Effector memory CD8-positive, alpha-beta T cell (primary cell): ENCODE data around the gene CHMP6.
"Not testable (repeated sequence)": the region's sequence is repeated elsewhere in the genome, so short reads cannot be mapped to it uniquely, and the experiment has no call there.

Source experiments
- ATAC-seq: fragments of 150-1000 bp; cut with Tn5 transposase; replicated peaks from 2 replicates; pipeline ENCODE4 v1.10.0; 2021; ENCODE audit warnings: mild to moderate bottlenecking, moderate library complexity
- DNase-seq, 3 experiments: peaks; one replicate each; pipeline ENCODE4 v3.0.0; 2021
- H3K27ac Mint-ChIP-seq, 2 donors: one replicate each; pipeline ENCODE4 v1.8.0; 2022; ENCODE audit warnings: mild to moderate bottlenecking in 2 of 2, mixed read lengths in 2 of 2, moderate library complexity in 2 of 2
- H3K27me3 Mint-ChIP-seq, 2 donors: one replicate each; pipeline ENCODE4 v1.8.0; 2022; ENCODE audit warnings: mixed read lengths in 2 of 2
- H3K36me3 Mint-ChIP-seq: one replicate; pipeline ENCODE4 v1.8.0; 2022; ENCODE audit warnings: mild to moderate bottlenecking, moderate library complexity, mixed read lengths; ENCODE audit not compliant: insufficient read depth
- H3K4me1 Mint-ChIP-seq, 2 donors: one replicate each; pipeline ENCODE4 v1.8.0; 2022; ENCODE audit warnings: low read depth in 2 of 2, mixed read lengths in 2 of 2
- H3K4me3 Mint-ChIP-seq, 2 donors: one replicate each; pipeline ENCODE4 v1.8.0; 2022; ENCODE audit warnings: mild to moderate bottlenecking in 2 of 2, mixed read lengths in 2 of 2, moderate library complexity in 2 of 2
- H3K9me3 Mint-ChIP-seq, 2 donors: one replicate each; pipeline ENCODE4 v1.8.0; 2022; ENCODE audit warnings: mixed read lengths in 2 of 2

The CHMP6 gene

DNA sequence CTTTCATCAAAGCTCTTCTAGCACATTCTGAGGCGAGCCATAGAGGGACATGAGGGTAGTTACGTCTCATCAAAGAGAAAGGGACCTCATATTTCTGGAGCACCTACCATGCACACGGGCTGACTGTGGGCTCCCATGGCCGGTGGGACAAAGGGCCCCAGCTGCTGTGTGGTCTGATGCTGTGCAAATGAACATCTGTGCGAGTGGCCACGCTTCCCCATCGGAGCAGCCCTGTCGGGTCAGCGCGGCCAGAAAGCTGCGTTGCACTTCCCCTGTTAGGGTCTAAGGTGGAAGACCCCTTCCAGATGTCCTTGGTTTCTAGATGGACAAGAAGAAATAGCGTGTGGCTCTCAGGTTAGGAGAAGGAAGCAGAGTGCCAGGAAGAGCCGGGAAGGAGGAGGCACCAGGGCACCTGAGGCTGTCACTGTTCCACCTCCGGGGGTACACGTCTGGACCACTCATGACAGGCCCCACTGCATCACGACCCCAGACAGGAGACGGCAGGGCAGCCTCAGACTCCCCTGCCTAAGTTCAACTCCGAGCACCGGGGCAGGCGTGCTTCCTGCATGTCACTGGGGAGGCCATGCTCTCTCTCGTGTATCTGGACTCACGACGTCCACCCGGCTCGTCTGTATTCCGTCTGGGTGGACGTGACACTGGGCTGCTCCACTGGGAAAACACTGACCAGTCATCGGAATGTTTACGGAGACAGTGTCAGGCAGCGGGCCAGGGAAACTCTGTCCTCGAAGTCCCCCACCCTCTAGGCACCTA lies 34.8 kb downstream of the CHMP6 start:
- Mint-ChIP-seq H3K36me3 (no peaks in the 10 kb centered on the region), H3K27ac (no peak overlapping the region), H3K9me3 (no peaks in the 10 kb centered on the region), H3K4me1 (peaks cover 4% of the 10 kb centered on the region in 2 donors), H3K4me3 (no peak overlapping the region), H3K27me3 (peaks cover 22 to 57% of the 10 kb centered on the region in 2 donors)
- ATAC-seq (no peak), DNase-seq (no peak)

DNA sequence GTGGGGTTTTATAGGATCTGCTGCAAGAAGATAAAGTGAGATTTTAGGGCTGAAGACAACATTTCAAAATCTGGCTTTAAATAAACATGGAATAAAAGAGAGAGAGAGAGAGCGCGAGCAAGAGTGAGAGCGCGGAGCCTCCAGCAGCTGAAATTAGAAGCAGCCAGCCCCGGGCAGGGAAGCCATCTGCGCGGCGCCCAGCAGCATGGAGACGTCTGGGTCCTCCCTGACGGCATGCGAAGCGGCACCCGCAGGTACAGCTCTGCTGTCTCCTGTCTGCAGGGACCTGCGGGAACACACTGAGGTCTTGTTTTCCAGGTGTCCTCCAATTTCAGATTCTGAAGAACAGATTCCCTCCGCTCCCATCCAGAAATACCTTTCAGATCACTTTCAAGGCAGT lies 35.4 kb downstream of the CHMP6 start:
- no peaks in the 10 kb centered on the region for H3K9me3 Mint-ChIP-seq
- H3K27ac Mint-ChIP-seq: no peak overlapping the region
- DNase-seq (no peak), ATAC-seq (no peak)
- H3K36me3 Mint-ChIP-seq: no peaks in the 10 kb centered on the region
- H3K4me1 Mint-ChIP-seq: peaks cover 4% of the 10 kb centered on the region in 2 donors
- no peak overlapping the region for H3K4me3 Mint-ChIP-seq
- peaks cover 22 to 59% of the 10 kb centered on the region in 2 donors for H3K27me3 Mint-ChIP-seq

DNA sequence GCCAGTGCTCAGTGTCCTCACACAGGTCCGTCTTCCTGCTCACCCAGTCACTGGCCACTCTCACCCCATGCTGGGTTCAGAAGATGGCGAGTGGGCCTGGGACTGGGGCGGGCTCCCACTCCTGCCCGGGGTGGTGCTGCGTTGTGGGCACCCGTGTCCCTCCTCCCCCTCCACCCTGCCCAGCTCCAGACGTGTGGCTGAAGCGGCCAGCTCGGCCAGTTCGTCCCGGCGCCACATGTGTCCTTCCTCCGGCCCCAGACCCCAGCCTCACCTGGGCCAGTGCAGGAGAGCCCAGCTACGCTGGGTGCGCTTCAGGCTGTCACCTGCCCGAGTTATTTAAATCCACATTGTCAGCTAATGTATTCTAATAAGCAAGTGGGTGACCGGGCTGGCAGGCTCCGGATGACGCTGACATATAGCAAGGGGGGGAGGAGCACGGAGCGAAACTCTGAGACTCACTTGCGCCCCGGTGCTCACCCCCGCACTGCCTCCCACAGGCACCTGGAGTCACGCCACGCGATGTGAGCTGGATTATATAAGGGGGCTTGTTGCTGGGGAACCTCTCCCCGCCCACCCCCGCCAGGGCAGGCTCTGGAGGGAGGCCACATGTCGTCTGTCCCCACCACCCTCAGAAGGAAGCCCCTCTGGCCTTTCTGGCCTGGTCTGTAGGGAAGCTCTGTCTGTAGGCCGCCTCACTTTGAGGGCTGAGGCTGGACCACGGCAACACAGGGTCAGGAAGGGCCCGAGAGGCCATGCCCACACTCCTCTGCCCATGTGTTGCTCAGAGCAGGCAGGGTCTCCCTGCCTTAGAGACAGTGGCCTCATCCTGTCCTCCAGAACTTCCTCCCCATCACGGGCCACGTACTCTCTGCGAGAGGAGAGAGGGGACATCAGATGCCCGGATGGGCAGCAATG lies 36.2 kb downstream of the CHMP6 start:
- ATAC-seq (no peak), DNase-seq (no peak)
- H3K27me3 Mint-ChIP-seq: peaks cover 22 to 59% of the 10 kb centered on the region in 2 donors
- H3K4me3 Mint-ChIP-seq: no peak overlapping the region
- peaks cover under 1% of the 10 kb centered on the region for H3K36me3 Mint-ChIP-seq
- no peak overlapping the region for H3K27ac Mint-ChIP-seq
- H3K9me3 Mint-ChIP-seq: no peaks in the 10 kb centered on the region
- peaks cover 4% of the 10 kb centered on the region in 2 donors for H3K4me1 Mint-ChIP-seq

DNA sequence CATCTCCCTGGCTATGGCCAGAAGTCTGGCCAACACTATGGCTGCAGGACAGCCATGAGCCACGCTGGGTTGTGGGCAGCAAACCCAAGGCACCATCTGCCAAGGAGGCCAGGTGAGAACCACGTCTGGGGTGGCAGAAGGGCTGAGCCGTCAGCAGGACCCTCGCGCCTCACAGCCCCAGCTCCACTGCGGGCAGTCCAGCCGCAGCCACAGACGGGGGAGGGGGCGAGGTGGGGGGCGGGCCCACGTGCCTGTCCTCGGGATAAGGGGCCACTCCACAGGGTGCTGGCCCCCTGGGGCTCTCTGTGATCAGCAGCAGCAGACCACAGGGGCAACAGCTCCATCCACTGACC lies 36.8 kb downstream of the CHMP6 start:
- Mint-ChIP-seq H3K36me3 (peaks cover 3% of the 10 kb centered on the region), H3K27me3 (peaks cover 22 to 59% of the 10 kb centered on the region in 2 donors), H3K9me3 (no peaks in the 10 kb centered on the region), H3K4me1 (peaks cover 4 to 7% of the 10 kb centered on the region in 2 donors), H3K4me3 (no peak overlapping the region), H3K27ac (no peak overlapping the region)
- ATAC-seq (no peak), DNase-seq (no peak)

DNA sequence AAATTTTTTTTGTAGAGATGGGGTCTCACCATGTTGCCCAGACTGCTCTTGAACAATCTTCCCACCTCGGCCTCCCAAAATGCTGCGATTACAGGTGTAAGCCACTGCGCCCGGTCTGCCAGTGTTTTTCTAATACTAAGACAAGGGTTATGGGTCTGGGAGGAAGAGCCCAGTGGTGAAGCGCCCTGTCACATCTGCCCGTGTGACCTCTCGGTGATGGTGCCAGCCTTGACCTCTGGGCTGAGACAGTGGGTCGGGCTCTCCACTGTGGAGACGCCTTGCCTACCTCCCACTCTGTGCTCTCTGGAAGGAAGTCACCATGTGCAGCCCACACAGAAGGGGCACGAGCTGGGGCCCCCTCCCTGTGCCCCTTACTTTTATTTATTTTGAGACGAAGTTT lies 38.2 kb downstream of the CHMP6 start:
- Mint-ChIP-seq H3K27ac (no peak overlapping the region), H3K9me3 (no peaks in the 10 kb centered on the region), H3K36me3 (peaks cover 5% of the 10 kb centered on the region), H3K4me1 (peaks cover 0 to 8% of the 10 kb centered on the region in 2 donors), H3K27me3 (peaks cover 22 to 57% of the 10 kb centered on the region in 2 donors), H3K4me3 (no peak overlapping the region)
- no peak for ATAC-seq
- no peak for DNase-seq

DNA sequence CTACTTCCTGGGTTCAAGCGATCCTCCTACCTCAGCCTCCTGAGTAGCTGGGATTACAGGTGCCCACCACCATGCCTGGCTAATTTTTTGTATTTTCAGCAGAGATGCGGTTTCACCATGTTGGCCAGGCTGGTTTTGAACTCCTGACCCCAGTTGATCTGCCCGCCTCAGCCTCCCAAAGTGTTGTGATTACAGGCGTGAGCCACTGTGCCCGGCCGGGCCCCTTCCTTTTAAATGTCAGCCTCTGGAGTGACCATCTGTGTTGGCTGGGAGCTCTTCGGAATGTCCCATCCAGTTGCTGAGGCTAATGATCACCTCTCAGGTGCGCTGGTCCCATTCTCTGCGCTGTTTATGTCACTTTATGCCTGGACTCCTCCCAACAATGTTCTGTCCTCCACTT lies 38.7 kb downstream of the CHMP6 start:
- H3K27me3 Mint-ChIP-seq: peaks cover 22 to 53% of the 10 kb centered on the region in 2 donors
- H3K9me3 Mint-ChIP-seq, H3K36me3 Mint-ChIP-seq, H3K4me1 Mint-ChIP-seq, H3K4me3 Mint-ChIP-seq, H3K27ac Mint-ChIP-seq, DNase-seq, ATAC-seq: not testable (repeated sequence)

DNA sequence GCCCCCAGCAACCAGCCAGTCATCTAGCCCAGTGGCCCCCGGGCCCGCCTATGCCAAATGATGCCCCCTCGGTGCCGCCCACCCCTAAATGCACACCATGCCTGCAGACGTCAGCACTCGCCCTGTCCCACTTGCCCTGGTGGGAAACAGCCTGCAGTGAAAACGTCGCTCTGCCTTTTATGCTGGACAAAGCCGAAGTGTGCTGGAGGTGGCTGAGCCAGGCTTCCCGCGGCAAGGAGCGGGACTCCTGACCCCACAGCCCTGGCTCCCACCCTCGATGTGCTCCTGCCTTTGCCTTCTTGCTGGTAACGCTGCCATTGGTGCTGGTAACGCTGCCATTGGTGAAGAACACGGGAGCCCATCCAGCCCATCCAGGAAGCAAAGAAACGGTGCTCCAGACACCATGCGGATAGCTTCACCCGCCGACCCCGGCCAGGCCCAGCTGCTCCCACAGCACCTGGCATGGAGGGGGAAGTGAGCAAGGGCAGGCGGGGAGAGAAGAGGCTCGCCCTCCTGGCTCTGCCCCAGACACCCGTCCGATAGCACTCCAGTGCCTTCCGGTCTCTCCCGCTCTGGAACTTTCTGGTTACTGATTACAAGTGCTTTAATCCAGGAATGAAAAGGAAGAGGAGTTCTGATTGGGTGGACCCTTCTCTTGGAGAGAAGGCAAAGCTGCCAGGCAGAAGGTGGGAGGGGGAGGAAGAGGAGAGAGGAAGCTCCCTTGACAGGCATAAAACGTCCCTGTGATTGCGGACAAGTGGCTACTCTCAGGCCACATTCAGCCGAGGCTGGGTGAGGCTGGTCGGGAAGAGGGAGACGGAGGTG lies 39.3 kb downstream of the CHMP6 start:
- Mint-ChIP-seq H3K36me3 (peaks cover 12% of the 10 kb centered on the region), H3K27ac (no peak overlapping the region), H3K4me3 (no peak overlapping the region), H3K4me1 (peaks cover 0 to 10% of the 10 kb centered on the region in 2 donors), H3K27me3 (peaks cover 21 to 49% of the 10 kb centered on the region in 2 donors), H3K9me3 (no peaks in the 10 kb centered on the region)
- DNase-seq (no peak), ATAC-seq (no peak)

DNA sequence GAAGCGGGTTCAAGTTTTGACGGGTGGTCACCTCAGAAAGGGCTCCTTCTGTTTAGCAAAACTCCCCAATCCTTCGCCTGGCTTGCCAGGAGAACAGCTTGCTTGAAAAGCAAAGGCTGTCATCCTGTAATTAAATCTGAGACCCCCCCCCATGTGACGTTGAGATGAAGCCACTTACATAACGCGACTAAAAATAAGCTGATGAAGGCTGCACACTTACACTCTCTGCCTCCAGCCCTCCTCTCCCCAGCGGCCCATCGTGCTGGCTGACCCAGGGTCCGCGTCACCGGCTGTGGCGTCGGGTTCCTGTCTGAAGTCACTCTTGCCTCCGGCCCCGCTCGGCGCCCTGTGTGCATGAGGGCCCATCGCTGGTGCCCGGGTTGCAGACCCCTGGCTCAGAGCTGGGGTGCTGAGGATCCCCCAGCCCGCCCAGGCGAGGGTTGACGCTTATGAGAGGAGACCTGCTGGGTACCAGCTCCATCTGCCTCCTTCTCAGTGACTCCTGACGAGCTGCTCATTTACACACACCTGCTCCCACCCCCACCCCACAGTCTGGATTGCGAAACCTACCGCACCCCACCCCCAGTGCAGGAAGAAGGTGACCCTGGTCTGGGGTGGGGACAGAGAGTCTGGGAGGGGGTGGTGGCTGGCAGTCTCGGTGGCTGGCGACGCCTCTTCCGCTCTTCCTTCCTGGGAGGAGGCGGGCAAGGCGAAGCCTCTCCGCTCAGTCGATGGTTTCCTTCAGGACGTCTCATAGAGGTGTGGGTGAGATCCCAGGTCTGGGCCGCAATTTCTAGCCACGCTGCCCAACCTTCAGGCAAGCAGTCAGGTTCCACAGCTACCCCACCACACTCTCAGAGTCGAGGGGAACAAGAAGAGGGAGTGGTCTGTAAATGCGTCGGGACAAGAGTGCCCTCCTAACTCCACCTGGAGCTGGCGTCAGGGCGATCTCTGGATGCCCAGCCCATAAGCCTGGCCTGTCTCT lies 40.2 kb downstream of the CHMP6 start:
- Mint-ChIP-seq H3K27ac (no peak overlapping the region), H3K9me3 (no peaks in the 10 kb centered on the region), H3K4me3 (no peak overlapping the region), H3K4me1 (peaks cover 0 to 12% of the 10 kb centered on the region in 2 donors), H3K36me3 (peaks cover 16% of the 10 kb centered on the region), H3K27me3 (peaks cover 12 to 48% of the 10 kb centered on the region in 2 donors)
- no peak for DNase-seq
- no peak for ATAC-seq

DNA sequence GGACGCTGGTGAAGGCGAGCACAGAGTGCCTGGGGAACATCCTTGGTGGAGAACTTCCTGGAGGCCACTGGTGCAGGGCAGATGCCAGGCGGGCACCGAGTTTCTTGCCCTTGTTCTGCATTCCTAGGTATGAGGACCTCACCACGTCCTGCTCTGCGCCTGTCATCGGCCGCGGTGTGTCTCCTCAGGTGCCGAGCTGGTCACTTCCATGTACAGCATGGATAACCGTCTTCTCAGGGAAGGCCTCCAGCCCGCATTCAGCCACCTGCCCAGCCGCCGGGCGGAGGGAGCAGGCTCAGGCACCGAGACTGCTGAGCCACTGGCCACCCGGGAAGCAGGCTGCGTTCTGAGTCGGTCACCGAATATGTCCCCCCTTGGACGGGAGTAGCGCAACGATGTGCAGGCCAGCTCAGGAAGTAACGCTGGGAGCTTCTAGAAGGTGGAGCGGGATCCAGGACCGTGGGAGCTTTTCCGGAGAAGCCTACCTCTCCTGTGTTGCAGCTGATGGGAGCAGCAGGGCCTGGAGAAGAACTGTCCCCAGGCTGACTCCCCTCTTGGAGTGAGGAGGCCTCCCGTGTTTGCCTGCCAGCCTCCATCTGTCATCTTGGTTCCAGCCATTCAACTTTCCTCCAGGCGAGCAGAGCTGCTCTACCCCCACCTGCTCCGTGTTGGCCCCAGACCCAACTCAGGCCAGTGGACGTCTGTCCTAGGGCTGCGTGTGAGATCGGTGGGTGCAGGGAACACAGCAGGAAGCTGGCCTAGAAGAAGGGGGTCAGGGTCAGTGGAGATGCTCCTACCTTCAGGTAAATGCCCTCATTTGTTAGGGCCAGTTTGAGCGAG lies 41.2 kb downstream of the CHMP6 start:
- H3K4me3 Mint-ChIP-seq: peak overlapping the region; percentile 31 to 82
- H3K9me3 Mint-ChIP-seq: no peaks in the 10 kb centered on the region
- H3K27me3 Mint-ChIP-seq: peaks cover 8 to 38% of the 10 kb centered on the region in 2 donors
- ATAC-seq (no peak), DNase-seq (no peak)
- H3K27ac Mint-ChIP-seq: no peak overlapping the region
- peaks cover 0 to 14% of the 10 kb centered on the region in 2 donors for H3K4me1 Mint-ChIP-seq
- H3K36me3 Mint-ChIP-seq: peaks cover 16% of the 10 kb centered on the region

DNA sequence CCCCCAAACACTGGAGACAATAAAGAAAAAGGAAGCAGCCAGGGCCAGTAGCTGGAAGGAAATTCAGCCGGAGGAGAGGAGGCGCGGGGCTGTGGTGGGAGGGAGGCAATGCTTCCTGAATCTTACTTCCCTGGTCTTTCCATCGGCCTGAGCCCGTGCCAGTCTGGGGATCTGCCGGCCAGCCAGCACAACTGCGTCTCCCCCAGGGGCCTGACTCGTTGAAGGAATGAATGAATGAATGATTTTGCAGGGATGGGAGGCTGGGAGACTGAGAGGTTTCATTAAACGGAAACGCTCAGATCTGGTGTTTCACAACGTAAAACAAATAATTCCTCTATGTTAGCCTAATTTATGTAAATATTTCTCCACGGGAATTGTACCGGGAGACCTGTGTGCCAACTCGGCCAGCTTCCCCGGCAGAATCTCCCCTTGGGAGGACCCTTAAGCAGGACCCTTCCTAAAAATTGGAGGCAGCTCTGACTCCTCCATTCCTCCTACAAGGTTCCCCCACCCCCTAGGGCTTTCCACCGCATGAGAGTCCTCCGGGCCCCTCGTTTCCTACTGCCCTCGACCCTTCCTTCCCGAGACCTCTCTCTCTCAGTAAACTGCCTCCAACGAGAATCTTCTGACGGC lies 42.0 kb downstream of the CHMP6 start:
- no peak overlapping the region for H3K27ac Mint-ChIP-seq
- DNase-seq (no peak), ATAC-seq (no peak)
- peaks cover 16% of the 10 kb centered on the region for H3K36me3 Mint-ChIP-seq
- peaks cover 0 to 14% of the 10 kb centered on the region in 2 donors for H3K4me1 Mint-ChIP-seq
- peaks cover 8 to 34% of the 10 kb centered on the region in 2 donors for H3K27me3 Mint-ChIP-seq
- peak overlapping the region; percentile 82 for H3K4me3 Mint-ChIP-seq
- H3K9me3 Mint-ChIP-seq: no peaks in the 10 kb centered on the region

DNA sequence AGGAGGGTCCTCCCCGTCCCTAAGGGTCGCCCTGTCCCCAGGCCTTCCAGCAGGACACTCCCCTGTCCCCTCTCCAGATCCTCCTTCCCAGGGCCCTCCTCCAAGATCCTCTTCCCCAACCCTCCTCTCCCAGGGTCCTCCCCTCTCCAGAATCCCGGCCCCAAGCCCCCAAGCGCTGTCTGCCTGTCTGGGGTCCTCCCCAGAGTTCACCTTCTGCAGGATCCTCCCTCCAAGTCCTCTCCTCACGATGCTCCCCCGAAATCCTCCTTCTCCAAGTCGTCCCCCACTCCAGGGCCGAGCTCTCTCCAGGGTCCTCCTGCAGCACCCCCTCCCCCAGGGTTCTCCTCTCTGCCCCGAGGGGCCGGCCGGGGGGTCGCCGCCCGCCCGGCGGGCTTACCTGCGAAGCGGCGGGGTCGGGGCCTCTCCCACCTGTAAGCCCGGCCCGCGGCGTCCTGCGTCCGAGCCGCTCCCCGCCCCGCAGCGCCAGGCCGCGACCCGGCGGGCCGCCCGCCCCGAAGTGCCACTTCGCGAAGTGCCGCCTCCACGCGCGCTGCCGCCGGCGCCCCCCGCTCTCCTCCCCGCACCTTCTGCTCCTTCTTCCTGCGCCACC lies 42.6 kb downstream of the CHMP6 start:
- ATAC-seq: no peak

More for the DNA sequence above, 42.6 kb downstream of the CHMP6 start:
- no peak for DNase-seq
- H3K27ac Mint-ChIP-seq: no peak overlapping the region
- peaks cover 16% of the 10 kb centered on the region for H3K36me3 Mint-ChIP-seq
- peaks cover 0 to 14% of the 10 kb centered on the region in 2 donors for H3K4me1 Mint-ChIP-seq
- peak overlapping the region; percentile 82 for H3K4me3 Mint-ChIP-seq
- H3K9me3 Mint-ChIP-seq: no peaks in the 10 kb centered on the region
- peaks cover 3 to 28% of the 10 kb centered on the region in 2 donors for H3K27me3 Mint-ChIP-seq
